Measurements from ENCODE around the gene KCNB1.

KCNB1 gene

GRCh38 chr20:49482621-49483017 is at the start of gene KCNB1:
TSS of gene KCNB1 (minus strand) at chr20:49482668. CDS start at chr20:49482480, 188 bp downstream.
- DNase-seq: no peak

- DNase-seq: no peak
Observed at GRCh38 chr20:49529470-49529869, 47.0 kb upstream of the KCNB1 start.

- DNase-seq: no peak
Observed at GRCh38 chr20:49526568-49526967, 44.1 kb upstream of the KCNB1 start.

- no peak for DNase-seq
Observed at GRCh38 chr20:49526056-49526455, 43.6 kb upstream of the KCNB1 start.

- no peak for DNase-seq
Observed at GRCh38 chr20:49523767-49524360, 41.4 kb upstream of the KCNB1 start.

GRCh38 chr20:49521356-49521755 is 38.9 kb upstream of the KCNB1 start:
- DNase-seq: no peak

- no peak for DNase-seq
Observed at GRCh38 chr20:49519777-49520359, 37.4 kb upstream of the KCNB1 start.

GRCh38 chr20:49519212-49519712 is 36.8 kb upstream of the KCNB1 start:
- DNase-seq: no peak

DNA sequence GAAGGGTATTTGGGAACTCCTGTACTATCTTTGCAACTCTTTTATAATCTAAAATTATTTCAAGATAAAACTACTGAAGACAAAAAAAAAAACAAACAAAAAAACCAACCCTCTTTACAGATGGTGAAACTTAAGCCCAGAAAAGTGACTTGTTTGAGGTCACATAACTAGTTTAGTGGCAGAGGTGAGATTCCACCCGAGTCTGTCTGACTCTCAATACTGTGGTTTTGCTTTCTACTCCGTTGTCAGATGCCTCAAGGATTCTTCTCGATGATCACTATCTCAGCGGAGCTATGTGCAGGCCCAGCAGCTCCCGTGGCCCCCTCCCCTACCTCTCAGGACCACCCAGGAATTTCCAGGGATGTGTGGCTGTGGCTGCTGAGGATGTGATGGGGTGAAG is 36.1 kb upstream of the KCNB1 start:
- DNase-seq: no peak

DNA sequence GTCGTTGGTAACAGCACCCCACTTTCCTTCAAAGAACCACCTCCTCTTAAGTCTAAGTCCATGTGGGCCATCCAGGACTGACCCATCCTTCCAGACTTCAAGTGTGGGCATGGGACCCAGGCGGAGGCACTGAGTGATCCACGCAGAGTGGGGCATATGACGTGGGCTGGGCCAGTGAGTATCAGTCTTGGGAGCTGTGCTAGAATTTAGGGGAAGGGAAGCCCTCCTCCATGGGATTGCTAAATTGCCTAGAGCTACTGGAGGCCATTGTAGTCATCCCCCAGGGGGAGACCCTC is 35.3 kb upstream of the KCNB1 start:
- no peak for DNase-seq

- no peak for DNase-seq
Observed at GRCh38 chr20:49516916-49517804, 34.7 kb upstream of the KCNB1 start.

- no peak for DNase-seq
Observed at GRCh38 chr20:49515586-49515985, 33.1 kb upstream of the KCNB1 start.

DNA sequence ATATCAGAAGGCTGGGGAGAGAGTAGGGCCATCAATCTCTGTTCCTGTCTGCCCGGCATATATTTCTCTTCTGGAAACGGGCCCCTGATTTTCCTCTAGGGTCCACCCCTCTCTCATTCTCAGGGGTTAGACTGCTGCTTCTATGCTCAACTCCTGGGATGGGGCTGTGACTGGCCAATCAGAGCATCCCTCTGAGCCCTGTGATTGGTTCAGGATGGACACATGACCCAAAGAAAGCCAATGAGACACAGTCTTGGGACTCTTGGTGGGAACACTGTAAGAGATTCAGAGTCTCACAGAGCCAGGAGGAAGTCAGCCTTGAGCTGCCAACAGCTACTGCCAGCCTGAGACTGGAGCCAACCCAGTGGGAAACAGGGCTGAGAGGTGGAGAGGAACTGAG is 31.0 kb upstream of the KCNB1 start:
- no peak for DNase-seq

GRCh38 chr20:49513009-49513408 is 30.5 kb upstream of the KCNB1 start:
- no peak for DNase-seq

DNA sequence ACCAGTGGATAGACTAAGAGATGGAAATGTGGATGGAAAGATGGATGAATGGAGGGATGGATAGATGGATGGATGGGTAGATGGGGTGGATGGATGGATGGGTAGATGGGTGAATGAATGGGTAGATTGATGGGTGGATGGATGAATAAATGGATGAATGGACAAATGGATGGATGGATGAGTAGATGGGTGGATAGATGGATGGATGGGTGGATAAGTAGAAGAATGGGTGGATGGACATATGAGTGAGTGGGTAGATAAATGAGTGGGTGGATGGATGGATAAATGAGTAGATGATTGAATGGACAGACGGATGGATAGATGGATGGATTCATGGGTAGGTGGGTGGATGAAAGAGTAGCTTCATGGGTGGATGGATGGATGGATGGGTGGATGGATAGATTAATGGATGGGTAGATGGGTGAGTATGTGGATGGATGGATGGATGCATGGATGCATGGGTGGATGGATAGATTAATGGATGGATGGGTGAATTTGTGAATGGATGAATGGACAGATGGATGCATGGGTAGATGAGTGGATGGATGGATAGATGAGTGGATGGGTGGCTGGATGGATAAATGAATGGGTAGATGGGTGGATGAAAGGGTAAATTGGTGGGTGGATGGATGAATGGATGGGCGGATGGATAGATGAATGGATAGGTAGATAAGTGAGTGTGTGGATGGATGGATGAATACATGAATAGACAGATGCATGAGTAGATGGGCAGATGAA is 29.5 kb upstream of the KCNB1 start:
- no peak for DNase-seq

GRCh38 chr20:49510562-49511122 is 28.2 kb upstream of the KCNB1 start:
- no peak for DNase-seq

DNA sequence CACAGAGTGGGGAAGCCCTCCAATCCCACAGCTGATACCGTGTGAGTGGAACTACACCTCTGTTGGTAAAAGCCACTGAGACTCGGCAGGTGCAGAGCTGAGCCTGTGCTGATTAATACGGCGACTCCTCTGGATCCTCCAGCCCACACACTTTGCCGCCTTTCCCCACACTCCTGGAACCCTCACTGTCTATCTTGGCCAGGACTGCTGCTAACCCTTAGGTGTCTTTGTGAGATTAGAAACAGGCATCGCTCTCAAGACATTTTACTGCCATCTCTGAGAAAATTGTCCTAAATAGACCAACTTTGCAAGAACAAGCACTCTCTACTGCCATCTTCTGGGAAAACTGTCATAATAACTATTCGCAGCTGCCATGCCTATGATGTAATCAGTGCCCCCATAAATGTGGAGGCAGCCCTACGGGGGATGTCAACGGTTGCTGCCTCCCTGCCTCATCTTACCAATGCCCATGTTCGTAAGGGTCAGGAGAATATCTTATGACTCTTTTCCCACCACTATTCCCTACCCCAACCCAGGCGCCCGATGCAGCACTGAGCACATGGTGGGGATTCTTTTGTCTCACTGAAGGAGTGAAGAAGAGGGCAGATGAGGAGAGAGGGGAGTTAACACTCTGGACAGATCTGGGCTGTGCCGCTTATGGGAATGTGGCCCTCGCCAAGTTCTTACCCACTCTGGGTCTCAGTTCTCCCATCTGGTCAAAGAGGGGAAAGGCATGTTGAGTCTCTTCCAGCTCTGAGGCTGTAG is 26.1 kb upstream of the KCNB1 start:
- DNase-seq: no peak

DNA sequence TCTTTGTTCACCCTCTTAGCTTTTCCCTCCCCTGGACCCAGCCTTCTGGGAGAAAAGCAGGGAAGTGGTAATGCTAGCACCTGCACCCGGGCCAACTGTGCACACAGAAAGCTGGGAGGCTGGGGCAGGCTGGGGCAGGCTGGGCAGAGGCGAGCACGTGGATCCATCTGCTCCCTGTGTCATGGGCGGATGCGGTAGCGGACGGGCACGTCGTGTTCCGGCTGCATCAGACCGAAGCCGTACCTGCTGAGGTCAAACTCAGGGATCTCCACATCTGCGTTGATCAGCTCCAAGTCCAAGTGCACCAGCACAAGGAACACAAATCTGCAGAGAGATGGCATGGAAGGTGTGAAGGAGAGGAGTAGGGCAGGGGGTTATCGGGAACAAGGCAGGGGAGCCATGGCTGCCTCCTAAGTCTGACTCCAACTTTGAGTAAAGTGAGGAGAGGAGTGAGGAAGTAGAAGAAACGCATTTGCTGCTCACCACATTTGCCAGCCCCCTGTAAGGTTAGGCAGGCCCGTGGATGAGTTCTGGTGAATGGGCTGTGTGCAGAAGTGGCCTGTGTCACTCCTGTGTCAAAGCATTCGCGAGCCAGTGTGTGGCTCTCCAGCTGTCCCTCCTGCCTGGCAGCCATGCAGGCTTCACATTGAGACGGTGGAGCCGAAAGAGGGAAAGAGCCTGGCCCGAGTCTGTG is 25.4 kb upstream of the KCNB1 start:
- no peak for DNase-seq

DNA sequence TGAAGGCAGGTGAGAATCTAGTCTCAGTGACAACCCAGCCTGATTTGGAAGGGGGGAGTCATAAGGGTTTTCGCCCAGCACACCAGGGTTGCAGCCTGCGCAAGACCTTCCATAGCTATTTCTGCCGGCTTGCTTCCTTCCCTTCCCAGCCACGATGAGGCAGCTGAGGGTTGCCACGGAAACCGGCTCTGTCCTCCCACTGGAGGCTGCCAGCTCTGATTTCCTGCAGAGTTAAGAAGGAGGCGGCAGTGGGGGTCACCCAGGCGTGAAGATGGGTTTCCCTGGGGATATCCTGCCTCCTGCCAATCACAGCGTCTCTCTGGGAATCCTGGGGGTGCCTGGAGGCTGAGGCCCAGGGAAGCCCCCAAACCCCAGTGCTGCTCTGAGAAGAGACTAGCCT is 23.1 kb upstream of the KCNB1 start:
- no peak for DNase-seq

GRCh38 chr20:49503176-49503575 is 20.7 kb upstream of the KCNB1 start:
- DNase-seq: no peak

DNA sequence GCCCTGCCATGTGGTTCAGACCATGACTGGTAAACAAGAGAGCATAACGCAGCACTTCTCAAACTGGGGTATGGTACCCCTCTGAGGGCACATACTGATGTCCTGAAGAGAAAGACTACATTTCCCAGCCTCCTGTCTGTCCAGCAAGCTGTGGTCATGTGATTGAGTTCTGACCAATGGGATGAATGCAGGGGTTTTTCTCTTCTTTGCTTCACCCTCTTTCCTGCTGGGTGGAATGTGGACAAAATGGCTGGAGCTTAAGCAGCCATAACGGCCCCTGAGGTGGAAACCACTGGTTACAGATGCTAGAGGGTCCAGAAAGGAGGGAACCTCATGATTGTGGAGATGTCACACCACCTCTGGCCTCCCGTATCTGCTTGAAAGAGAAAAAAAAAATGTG is 19.4 kb upstream of the KCNB1 start:
- DNase-seq: no peak

DNA sequence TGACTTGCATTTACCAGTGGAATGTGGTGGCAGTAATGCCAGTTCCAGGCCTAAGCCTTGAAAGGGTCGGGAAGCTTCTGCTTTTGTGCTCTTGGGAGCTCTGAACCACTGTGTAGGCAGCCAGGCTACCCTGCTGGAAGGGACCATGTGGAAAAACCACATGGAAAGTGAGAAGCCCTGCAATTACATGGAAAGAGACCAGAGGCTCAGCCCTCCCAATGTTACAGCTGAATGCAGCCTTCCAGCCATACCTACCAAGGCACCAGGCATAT is 14.9 kb upstream of the KCNB1 start:
- no peak for DNase-seq
